Gastrocnemius medialis (tissue), 4 donors: ENCODE results near the gene OR51V1.

ENCODE experiments used
- CTCF ChIP-seq, 5 experiments: fragments of 450-650 bp in 3 of 5; fragments of 200-600 bp in 2 of 5; sonication (generic) in 2 of 5; IDR thresholded peaks in 4 of 5; conservative IDR thresholded peaks in 1 of 5; 1 replicate in 4 of 5; 2 replicates in 1 of 5; pipeline ENCODE4 v1.5.1; 2016 to 2019; ENCODE audit warnings: antibody characterized with exemption in 5 of 5, mild to moderate bottlenecking in 3 of 5, moderate library complexity in 3 of 5
- POLR2A ChIP-seq, 2 donors: fragments of 450-650 bp; IDR thresholded peaks; one replicate each; pipeline ENCODE4 v1.6.1; 2017; ENCODE audit warnings: antibody characterized with exemption in 2 of 2, mild to moderate bottlenecking in 2 of 2, moderate library complexity in 2 of 2

GRCh38 chr11:5151713-5152153 is 48.7 kb downstream of the OR51V1 start:
- TF ChIP-seq CTCF (IDR thresholded peaks at IDR 0.05 in 4 of 5, conservative IDR thresholded peaks at IDR 0.05 in 1 of 5) (no peak), POLR2A (IDR thresholded peaks at IDR 0.05) (no peak)
